Keratinocyte (primary cell): ENCODE results near the gene NDUFB6. TPM values are rescaled to one million over a fixed set of nuclear protein-coding genes. Genes with fewer than 3 reads are reported as not detected.

Experiments used
- DNase-seq: peaks from one replicate; pipeline ENCODE4 v3.0.0-alpha.2; 2011; ENCODE audit warnings: low read depth, missing footprints, low spot score
- FAIRE-seq: peaks from 2 replicates; lab custom pipeline; 2011; peaks lifted over from hg19 to GRCh38; lab: Jason Lieb, UNC
- H2AFZ ChIP-seq: 2 replicates; pipeline ENCODE4 v1.6.0; 2012; ENCODE audit warnings: low read length, control low read depth, inconsistent platforms; ENCODE audit not compliant: control insufficient read depth
- H3K27ac ChIP-seq: 2 replicates; pipeline ENCODE4 v1.5.1; 2011; ENCODE audit warnings: low read length; ENCODE audit not compliant: control insufficient read depth, insufficient read depth
- H3K27me3 ChIP-seq: 3 replicates; pipeline ENCODE4 v1.6.0; 2011; ENCODE audit warnings: low read length; ENCODE audit not compliant: control insufficient read depth, insufficient read depth; ENCODE audit errors: extremely low read depth
- H3K36me3 ChIP-seq, 2 experiments: 2 replicates in 1 of 2; 3 replicates in 1 of 2; pipeline ENCODE4 v1.5.1; 2011; ENCODE audit warnings: low read length in 2 of 2, mild to moderate bottlenecking in 1 of 2; ENCODE audit not compliant: control insufficient read depth in 2 of 2, insufficient read depth in 2 of 2; ENCODE audit errors: extremely low read depth in 1 of 2
- H3K4me1 ChIP-seq: 3 replicates; pipeline ENCODE4 v1.5.1; 2011; ENCODE audit warnings: low read length; ENCODE audit not compliant: control insufficient read depth, insufficient read depth; ENCODE audit errors: extremely low read depth
- H3K4me2 ChIP-seq: 3 replicates; pipeline ENCODE4 v1.6.0; 2011; ENCODE audit warnings: low read depth, low read length; ENCODE audit not compliant: control insufficient read depth, insufficient read depth; ENCODE audit errors: extremely low read depth
- H3K4me3 ChIP-seq, 3 experiments: fragments of 200-600 bp in 1 of 3; sonication (generic) in 1 of 3; 2 replicates in 2 of 3; 3 replicates in 1 of 3; pipeline ENCODE4 v1.5.1; 2011 to 2016; ENCODE audit warnings: low read length in 3 of 3, mild to moderate bottlenecking in 3 of 3, control low read depth in 2 of 3, inconsistent platforms in 1 of 3, low read depth in 1 of 3, mixed read lengths in 1 of 3, mixed run types in 1 of 3, moderate library complexity in 1 of 3; ENCODE audit not compliant: control insufficient read depth in 2 of 3, insufficient read depth in 2 of 3; ENCODE audit errors: extremely low read depth in 1 of 3
- H3K79me2 ChIP-seq: 2 replicates; pipeline ENCODE4 v1.6.0; 2012; ENCODE audit warnings: low read length; ENCODE audit not compliant: control insufficient read depth, insufficient read depth
- H3K9ac ChIP-seq: 3 replicates; pipeline ENCODE4 v1.6.0; 2011; ENCODE audit warnings: low read length; ENCODE audit not compliant: control insufficient read depth, insufficient read depth; ENCODE audit errors: extremely low read depth
- H3K9me1 ChIP-seq: 3 replicates; pipeline ENCODE4 v1.6.0; 2011; ENCODE audit warnings: low read length; ENCODE audit not compliant: control insufficient read depth, insufficient read depth; ENCODE audit errors: extremely low read depth
- H3K9me3 ChIP-seq: 2 replicates; pipeline ENCODE4 v1.5.1; 2012; ENCODE audit warnings: low read depth, low read length; ENCODE audit not compliant: control insufficient read depth
- H4K20me1 ChIP-seq: 3 replicates; pipeline ENCODE4 v1.6.0; 2011; ENCODE audit warnings: low read length; ENCODE audit not compliant: control insufficient read depth, insufficient read depth; ENCODE audit errors: extremely low read depth
- EZH2 ChIP-seq: IDR thresholded peaks from one replicate; pipeline ENCODE4 v1.6.1; 2012; ENCODE audit warnings: inconsistent platforms, mild to moderate bottlenecking, low read length, moderate library complexity
- dilution Hi-C: fragments of 300-500 bp; cut with MboI; formaldehyde crosslinking; loops from one replicate; pipeline ENCODE4 v1.7.0; 2020; ENCODE audit warnings: low sequenced_read_pairs; ENCODE audit not compliant: extremely low pct_ligation_motif_present
- polyA plus RNA-seq, 5 experiments: library from polyadenylated mRNA; depleted of rRNA in 3 of 5; stranded (reverse) in 3 of 5; stranded (forward) in 1 of 5; unstranded in 1 of 5; fragments of >200 nt; gene quantifications; 1 replicate in 1 of 5; 2 replicates in 3 of 5; 3 replicates in 1 of 5; pipeline versions ENCODE4 v1.2.1 to v1.2.3, GENCODE V29; 2011 to 2012; ENCODE audit warnings: missing spikeins in 2 of 5, low read depth in 1 of 5, low replicate concordance in 1 of 5
- TF ChIP-seq, protein P1 (sequence below), 3 experiments: IDR thresholded peaks in 1 of 3; conservative IDR thresholded peaks in 1 of 3; optimal IDR thresholded peaks in 1 of 3; 2 replicates in 2 of 3; 3 replicates in 1 of 3; pipeline versions ENCODE3 to v1.5.1; 2011; ENCODE audit warnings: low read length in 3 of 3, mild to moderate bottlenecking in 3 of 3, moderate library complexity in 2 of 3, control low read depth in 1 of 3, inconsistent platforms in 1 of 3; ENCODE audit not compliant: insufficient read depth in 2 of 3; ENCODE audit errors: extremely low read depth in 1 of 3

Gene NDUFB6
- polyA plus RNA-seq, 1 donor (not counting 4 experiments of a cell fraction or from before 2014, with no cell fraction given) = 67.0 TPM

GRCh38 chr9:32543047-32543446 is 29.9 kb downstream of the NDUFB6 start:
- Histone ChIP-seq H3K4me1 (peaks cover under 1% of the 10 kb centered on the region), H4K20me1 (no peaks in the 10 kb centered on the region), H3K9ac (no peak overlapping the region), H3K36me3 (peaks cover 9 to 18% of the 10 kb centered on the region in 2 experiments), H3K9me1 (no peaks in the 10 kb centered on the region), H3K27me3 (no peaks in the 10 kb centered on the region), H2AFZ (no peak overlapping the region), H3K9me3 (no peaks in the 10 kb centered on the region), H3K79me2 (peaks cover 46% of the 10 kb centered on the region), H3K4me2 (no peak overlapping the region), H3K27ac (no peak overlapping the region), H3K4me3 (no peak overlapping the region)
- DNase-seq = no peak
- TF ChIP-seq, protein P1, sequence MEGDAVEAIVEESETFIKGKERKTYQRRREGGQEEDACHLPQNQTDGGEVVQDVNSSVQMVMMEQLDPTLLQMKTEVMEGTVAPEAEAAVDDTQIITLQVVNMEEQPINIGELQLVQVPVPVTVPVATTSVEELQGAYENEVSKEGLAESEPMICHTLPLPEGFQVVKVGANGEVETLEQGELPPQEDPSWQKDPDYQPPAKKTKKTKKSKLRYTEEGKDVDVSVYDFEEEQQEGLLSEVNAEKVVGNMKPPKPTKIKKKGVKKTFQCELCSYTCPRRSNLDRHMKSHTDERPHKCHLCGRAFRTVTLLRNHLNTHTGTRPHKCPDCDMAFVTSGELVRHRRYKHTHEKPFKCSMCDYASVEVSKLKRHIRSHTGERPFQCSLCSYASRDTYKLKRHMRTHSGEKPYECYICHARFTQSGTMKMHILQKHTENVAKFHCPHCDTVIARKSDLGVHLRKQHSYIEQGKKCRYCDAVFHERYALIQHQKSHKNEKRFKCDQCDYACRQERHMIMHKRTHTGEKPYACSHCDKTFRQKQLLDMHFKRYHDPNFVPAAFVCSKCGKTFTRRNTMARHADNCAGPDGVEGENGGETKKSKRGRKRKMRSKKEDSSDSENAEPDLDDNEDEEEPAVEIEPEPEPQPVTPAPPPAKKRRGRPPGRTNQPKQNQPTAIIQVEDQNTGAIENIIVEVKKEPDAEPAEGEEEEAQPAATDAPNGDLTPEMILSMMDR (optimal IDR thresholded peaks at IDR 0.05 in 1 of 3, IDR thresholded peaks at IDR 0.05 in 1 of 3, conservative IDR thresholded peaks at IDR 0.05 in 1 of 3; ENCODE audit: extremely low read depth in 1 of 3, insufficient read depth in 2 of 3, low read length in 3 of 3) = no peak
- no peak for TF ChIP-seq EZH2
- dilution Hi-C loops = no loop called here
- peak; percentile 49 for FAIRE-seq

- TF ChIP-seq, protein P1 (optimal IDR thresholded peaks at IDR 0.05 in 1 of 3, IDR thresholded peaks at IDR 0.05 in 1 of 3, conservative IDR thresholded peaks at IDR 0.05 in 1 of 3; ENCODE audit: extremely low read depth in 1 of 3, insufficient read depth in 2 of 3, low read length in 3 of 3) = no peak
These were observed 39.1 kb downstream of the NDUFB6 start for GRCh38 chr9:32533816-32534215.

More at GRCh38 chr9:32533816-32534215, 39.1 kb downstream of the NDUFB6 start:
- Histone ChIP-seq H2AFZ (no peak overlapping the region), H3K27me3 (no peaks in the 10 kb centered on the region), H3K79me2 (no peaks in the 10 kb centered on the region), H3K9me3 (no peaks in the 10 kb centered on the region), H4K20me1 (peaks cover 2% of the 10 kb centered on the region), H3K4me3 (no peak overlapping the region), H3K27ac (no peak overlapping the region), H3K9ac (no peak overlapping the region), H3K4me2 (no peak overlapping the region), H3K9me1 (peaks cover 2% of the 10 kb centered on the region), H3K4me1 (peaks cover 10% of the 10 kb centered on the region), H3K36me3 (no peaks in the 10 kb centered on the region)
- dilution Hi-C loops = no loop called here
- DNase-seq = no peak
- no peak for FAIRE-seq
